ENCODE data around the gene C2orf15. TPM values are rescaled to one million over a fixed set of nuclear protein-coding genes. Genes with fewer than 3 reads are reported as not detected.

The C2orf15 gene
- total RNA-seq, 2 donors from 2014 or later = 3.9 TPM; not detected in 1

GRCh38 chr2:99180755-99181623, 39.5 kb downstream of the C2orf15 start, which contains the start of the genes MITD1 and MRPL30:
TSS of gene MITD1 (minus strand) at chr2:99181058. CDS start at chr2:99180981, 77 bp downstream.
TSS of gene MRPL30 (plus strand) at chr2:99181184. CDS start at chr2:99186204, 5,020 bp downstream.
- peak; percentile 91 to 96 (median 94) for DNase-seq
- no peaks in the 10 kb centered on the region for H3K27me3 ChIP-seq
- whole genome bisulfite sequencing, 2 donors = 1% methylated on average over 32 to 39 of the region's 39 CpGs
- intact Hi-C loops (cut with DNase I) = no loop called here
- peak within 1 kb of the TSS; percentile 53 to 85 (median 66) for H3K27ac ChIP-seq
- H3K9me3 ChIP-seq = no peaks in the 10 kb centered on the region
- no peaks in the 10 kb centered on the region for H3K36me3 ChIP-seq (replicated peaks in 1 of 2; ENCODE audit: insufficient read depth in 1 of 2, low read depth in 2 of 2)
- H3K4me3 ChIP-seq = peak within 1 kb of the TSS; percentile 35 to 82
- TF ChIP-seq CTCF (IDR thresholded peaks at IDR 0.05) = no peak
- TF ChIP-seq POLR2A (IDR thresholded peaks at IDR 0.05) = peak; percentile 29 to 89 (median 87)
- ATAC-seq = peak; percentile 97
- peaks cover 41% of the 10 kb centered on the region for H3K4me1 ChIP-seq

- intact Hi-C loops (cut with DNase I) = no loop called here
- Histone ChIP-seq H3K4me3 (peak overlapping the region; percentile 35 to 82), H3K27me3 (no peaks in the 10 kb centered on the region), H3K9me3 (no peaks in the 10 kb centered on the region), H3K4me1 (peaks cover 41% of the 10 kb centered on the region), H3K36me3 (replicated peaks in 1 of 2; ENCODE audit: insufficient read depth in 1 of 2, low read depth in 2 of 2) (no peaks in the 10 kb centered on the region), H3K27ac (peak overlapping the region in 3 of 4 donors; percentile 53 to 85 (median 71))
- ATAC-seq = no peak
- 2% methylated on average over 4 of the region's 4 CpGs for WGBS, 2 donors
- no peak for DNase-seq
- TF ChIP-seq CTCF (IDR thresholded peaks at IDR 0.05) (no peak), POLR2A (IDR thresholded peaks at IDR 0.05) (no peak)
These were observed 40.1 kb downstream of the C2orf15 start for GRCh38 chr2:99181624-99182000.

GRCh38 chr2:99183025-99183424, 41.5 kb downstream of the C2orf15 start:
- WGBS, 2 donors = 91 to 97% methylated on average over 3 of the region's 3 CpGs
- peaks cover 41% of the 10 kb centered on the region for H3K4me1 ChIP-seq
- no peak for DNase-seq

GRCh38 chr2:99184811-99185210, 43.3 kb downstream of the C2orf15 start:
- intact Hi-C loops (cut with DNase I) = no loop called here
- Histone ChIP-seq H3K4me3 (no peak overlapping the region), H3K4me1 (peaks cover 27% of the 10 kb centered on the region), H3K36me3 (replicated peaks in 1 of 2; ENCODE audit: insufficient read depth in 1 of 2, low read depth in 2 of 2) (peaks cover 0 to 2% of the 10 kb centered on the region in 2 donors), H3K27me3 (no peaks in the 10 kb centered on the region), H3K9me3 (no peaks in the 10 kb centered on the region), H3K27ac (no peak overlapping the region)
- 92 to 93% methylated on average over 6 of the region's 6 CpGs for WGBS, 2 donors
- TF ChIP-seq CTCF (IDR thresholded peaks at IDR 0.05) (no peak), POLR2A (IDR thresholded peaks at IDR 0.05) (no peak)
- no peak for DNase-seq
- no peak for ATAC-seq

More at GRCh38 chr2:99183025-99183424, 41.5 kb downstream of the C2orf15 start:
- Histone ChIP-seq H3K4me3 (no peak overlapping the region), H3K36me3 (replicated peaks in 1 of 2; ENCODE audit: insufficient read depth in 1 of 2, low read depth in 2 of 2) (no peaks in the 10 kb centered on the region), H3K9me3 (no peaks in the 10 kb centered on the region), H3K27me3 (no peaks in the 10 kb centered on the region), H3K27ac (no peak overlapping the region)
- TF ChIP-seq POLR2A (IDR thresholded peaks at IDR 0.05) (no peak), CTCF (IDR thresholded peaks at IDR 0.05) (no peak)
- intact Hi-C loops (cut with DNase I) = no loop called here
- ATAC-seq = no peak
